Activated CD8-positive, alpha-beta T cell treated with anti-CD3 and anti-CD28 coated beads, Interleukin-2, amount 10 ng/mL, durations not matched to agents 7 days and 5 days (primary cell): ENCODE results near the gene GCG. TPM values are rescaled to one million over a fixed set of nuclear protein-coding genes. Genes with fewer than 3 reads are reported as not detected.
A peak's percentile ranks its signal among the peaks of the same experiment; 100 is the strongest.

Source experiments
- ATAC-seq: fragments of 150-1000 bp; cut with Tn5 transposase; one replicate; pipeline ENCODE4 v1.10.0; 2021; ENCODE audit warnings: moderate library complexity
- CTCF ChIA-PET: fragments of 350-600 bp; sonication (Branson Sonifier 250); formaldehyde crosslinking; loops from one replicate; lab custom pipeline; 2021; ENCODE audit warnings: antibody characterized with exemption; lab: Charles Lee
- POLR2A ChIA-PET: fragments of 350-600 bp; sonication (Branson Sonifier 250); formaldehyde crosslinking; loops from one replicate; lab custom pipeline; 2021; ENCODE audit warnings: antibody characterized with exemption; lab: Charles Lee
- DNase-seq: peaks from one replicate; pipeline ENCODE4 v3.0.0-alpha.2; 2020
- H3K27ac Mint-ChIP-seq: one replicate; pipeline ENCODE4 v1.8.0; 2021; ENCODE audit warnings: mild to moderate bottlenecking, mixed read lengths
- H3K27me3 Mint-ChIP-seq: one replicate; pipeline ENCODE4 v1.8.0; 2021; ENCODE audit warnings: low read depth, mixed read lengths
- H3K36me3 Mint-ChIP-seq: one replicate; pipeline ENCODE4 v1.8.0; 2021; ENCODE audit warnings: low read depth, mixed read lengths
- H3K4me1 Mint-ChIP-seq: one replicate; pipeline ENCODE4 v1.8.0; 2021; ENCODE audit warnings: low read depth, mixed read lengths
- H3K4me3 Mint-ChIP-seq: one replicate; pipeline ENCODE4 v1.8.0; 2021; ENCODE audit warnings: mild to moderate bottlenecking, mixed read lengths
- H3K9me3 Mint-ChIP-seq: one replicate; pipeline ENCODE4 v1.8.0; 2022; ENCODE audit warnings: mixed read lengths; ENCODE audit not compliant: insufficient read depth
- total RNA-seq, 2 experiments: library from RNA; stranded (reverse); gene quantifications; one replicate each; pipeline ENCODE4 v1.2.3, GENCODE V29; 2021

The GCG gene
- total RNA-seq, 2 experiments from 2014 or later = not detected

GRCh38 chr2:162149466-162149865 lies 2.6 kb downstream of the GCG start:
- POLR2A ChIA-PET = no interaction called here
- no peak overlapping the region for H3K27ac Mint-ChIP-seq
- H3K9me3 Mint-ChIP-seq = no peaks in the 10 kb centered on the region
- no peak for DNase-seq
- H3K36me3 Mint-ChIP-seq = no peaks in the 10 kb centered on the region
- ATAC-seq = no peak
- no peak overlapping the region for H3K4me3 Mint-ChIP-seq
- peaks cover 2% of the 10 kb centered on the region for H3K4me1 Mint-ChIP-seq
- CTCF ChIA-PET = interaction anchor here (1.0 to 1.5 kb wide), 3 partner anchors 10 to 149 kb away, joined by 3 read pairs; no protein-coding TSS in a partner anchor
- peaks cover 46% of the 10 kb centered on the region for H3K27me3 Mint-ChIP-seq

- CTCF ChIA-PET = interaction anchor here (1.0 to 1.5 kb wide), 3 partner anchors 10 to 202 kb away, joined by 3 to 4 read pairs (median 3); no protein-coding TSS in a partner anchor
- no peak overlapping the region for H3K4me3 Mint-ChIP-seq
- no peak for DNase-seq
- H3K36me3 Mint-ChIP-seq = no peaks in the 10 kb centered on the region
- no peak for ATAC-seq
- peaks cover 2% of the 10 kb centered on the region for H3K4me1 Mint-ChIP-seq
- H3K27ac Mint-ChIP-seq = no peak overlapping the region
- POLR2A ChIA-PET = no interaction called here
- peaks cover 43% of the 10 kb centered on the region for H3K27me3 Mint-ChIP-seq
- no peaks in the 10 kb centered on the region for H3K9me3 Mint-ChIP-seq
These were observed 3.1 kb downstream of the GCG start for GRCh38 chr2:162148956-162149355.

- ATAC-seq (no peak), DNase-seq (no peak)
- POLR2A ChIA-PET = no interaction called here
- no peak overlapping the region for H3K4me3 Mint-ChIP-seq
- H3K36me3 Mint-ChIP-seq = no peaks in the 10 kb centered on the region
- H3K4me1 Mint-ChIP-seq = no peaks in the 10 kb centered on the region
- peaks cover 33% of the 10 kb centered on the region for H3K27me3 Mint-ChIP-seq
- CTCF ChIA-PET = interaction anchor here (0.8 to 1.6 kb wide), 4 partner anchors 9 to 18 kb away, joined by 3 to 4 read pairs (median 4); no protein-coding TSS in a partner anchor
- H3K27ac Mint-ChIP-seq = no peak overlapping the region
- no peaks in the 10 kb centered on the region for H3K9me3 Mint-ChIP-seq
These were observed 8.1 kb downstream of the GCG start for GRCh38 chr2:162143969-162144368.

- Mint-ChIP-seq H3K27me3 (peaks cover 14% of the 10 kb centered on the region), H3K4me1 (no peaks in the 10 kb centered on the region), H3K36me3 (no peaks in the 10 kb centered on the region), H3K4me3 (no peak overlapping the region), H3K9me3 (no peaks in the 10 kb centered on the region), H3K27ac (no peak overlapping the region)
- ATAC-seq (no peak), DNase-seq (no peak)
- POLR2A ChIA-PET = no interaction called here
- CTCF ChIA-PET = interaction anchor here (1.2 to 2.3 kb wide), 2 partner anchors 12 to 16 kb away, joined by 3 to 12 read pairs; no protein-coding TSS in a partner anchor
These were observed 13.7 kb downstream of the GCG start for GRCh38 chr2:162138310-162138709.

- no peak overlapping the region for H3K27ac Mint-ChIP-seq
- no peaks in the 10 kb centered on the region for H3K9me3 Mint-ChIP-seq
These were observed 24.6 kb downstream of the GCG start for GRCh38 chr2:162127422-162127821.

GRCh38 chr2:162126527-162126926 lies 25.5 kb downstream of the GCG start:
- DNase-seq (no peak), ATAC-seq (no peak)
- POLR2A ChIA-PET = interaction anchor here (0.9 kb wide), 1 partner anchor 170 kb away, joined by 3 read pairs; no protein-coding TSS in a partner anchor
- no peaks in the 10 kb centered on the region for H3K36me3 Mint-ChIP-seq
- H3K4me3 Mint-ChIP-seq = no peak overlapping the region
- H3K4me1 Mint-ChIP-seq = peaks cover 26% of the 10 kb centered on the region
- peak overlapping the region; percentile 26 for H3K27ac Mint-ChIP-seq
- CTCF ChIA-PET = interaction anchor here (0.8 to 5.6 kb wide), 22 partner anchors 11 to 546 kb away, joined by 3 to 58 read pairs (median 4); partner anchors contain the start of gene DPP4
- peaks cover 9% of the 10 kb centered on the region for H3K27me3 Mint-ChIP-seq
- no peaks in the 10 kb centered on the region for H3K9me3 Mint-ChIP-seq

More at GRCh38 chr2:162127422-162127821, 24.6 kb downstream of the GCG start:
- CTCF ChIA-PET = interaction anchor here (0.7 to 5.6 kb wide), 6 partner anchors 21 to 540 kb away, joined by 3 to 58 read pairs (median 8); no protein-coding TSS in a partner anchor
- no peak overlapping the region for H3K4me3 Mint-ChIP-seq
- POLR2A ChIA-PET = no interaction called here
- DNase-seq (no peak), ATAC-seq (no peak)
- H3K4me1 Mint-ChIP-seq = peaks cover 26% of the 10 kb centered on the region
- peaks cover 10% of the 10 kb centered on the region for H3K27me3 Mint-ChIP-seq
- no peaks in the 10 kb centered on the region for H3K36me3 Mint-ChIP-seq

- Mint-ChIP-seq H3K4me1 (peaks cover 26% of the 10 kb centered on the region), H3K4me3 (no peak overlapping the region), H3K9me3 (no peaks in the 10 kb centered on the region), H3K27ac (peak overlapping the region; percentile 26), H3K36me3 (no peaks in the 10 kb centered on the region), H3K27me3 (peaks cover 8% of the 10 kb centered on the region)
- ATAC-seq (no peak), DNase-seq (no peak)
- ChIA-PET CTCF (interaction anchor here (0.7 to 5.6 kb wide), 22 partner anchors 11 to 546 kb away, joined by 3 to 58 read pairs (median 4); partner anchors contain the start of gene DPP4), POLR2A (interaction anchor here (0.9 kb wide), 1 partner anchor 169 kb away, joined by 3 read pairs; no protein-coding TSS in a partner anchor)
These were observed 25.9 kb downstream of the GCG start for GRCh38 chr2:162126111-162126519.

- no peaks in the 10 kb centered on the region for H3K36me3 Mint-ChIP-seq
- ChIA-PET POLR2A (no interaction called here), CTCF (interaction anchor here (0.7 to 5.6 kb wide), 24 partner anchors 9 to 537 kb away, joined by 3 to 58 read pairs (median 4); partner anchors contain the start of gene DPP4)
- ATAC-seq (no peak), DNase-seq (no peak)
- H3K27ac Mint-ChIP-seq = peak overlapping the region; percentile 51
- H3K27me3 Mint-ChIP-seq = peaks cover 6% of the 10 kb centered on the region
- H3K9me3 Mint-ChIP-seq = no peaks in the 10 kb centered on the region
- peaks cover 26% of the 10 kb centered on the region for H3K4me1 Mint-ChIP-seq
- no peak overlapping the region for H3K4me3 Mint-ChIP-seq
These were observed 26.9 kb downstream of the GCG start for GRCh38 chr2:162125138-162125537.

- Mint-ChIP-seq H3K9me3 (no peaks in the 10 kb centered on the region), H3K36me3 (no peaks in the 10 kb centered on the region), H3K27ac (no peak overlapping the region), H3K4me3 (no peak overlapping the region), H3K27me3 (peaks cover 4% of the 10 kb centered on the region), H3K4me1 (peaks cover 26% of the 10 kb centered on the region)
- ATAC-seq (peak; percentile 68), DNase-seq (no peak)
- ChIA-PET POLR2A (no interaction called here), CTCF (interaction anchor here (0.8 to 5.6 kb wide), 20 partner anchors 8 to 536 kb away, joined by 3 to 58 read pairs (median 4); partner anchors contain the start of gene DPP4)
These were observed 28.0 kb downstream of the GCG start for GRCh38 chr2:162123806-162124758.

GRCh38 chr2:162118166-162119031 lies 33.6 kb downstream of the GCG start:
- DNase-seq (no peak), ATAC-seq (no peak)
- Mint-ChIP-seq H3K27ac (peak overlapping the region; percentile 58), H3K4me1 (peaks cover 20% of the 10 kb centered on the region), H3K27me3 (no peaks in the 10 kb centered on the region), H3K36me3 (peaks cover 19% of the 10 kb centered on the region), H3K4me3 (no peak overlapping the region), H3K9me3 (no peaks in the 10 kb centered on the region)
- POLR2A ChIA-PET = interaction anchor here (1.2 kb wide), 1 partner anchor 18 kb away, joined by 3 read pairs; no protein-coding TSS in a partner anchor
- CTCF ChIA-PET = no interaction called here

- CTCF ChIA-PET = interaction anchor here (1.0 kb wide), 1 partner anchor 8 kb away, joined by 3 read pairs; no protein-coding TSS in a partner anchor
- no peaks in the 10 kb centered on the region for H3K9me3 Mint-ChIP-seq
- no peak overlapping the region for H3K27ac Mint-ChIP-seq
- DNase-seq (no peak), ATAC-seq (no peak)
- H3K27me3 Mint-ChIP-seq = no peaks in the 10 kb centered on the region
- H3K36me3 Mint-ChIP-seq = peaks cover 19% of the 10 kb centered on the region
- no peak overlapping the region for H3K4me3 Mint-ChIP-seq
- POLR2A ChIA-PET = no interaction called here
- H3K4me1 Mint-ChIP-seq = peaks cover 24% of the 10 kb centered on the region
These were observed 35.7 kb downstream of the GCG start for GRCh38 chr2:162116352-162116751.
